ENCODE data around the gene AFDN.

The AFDN gene

DNA sequence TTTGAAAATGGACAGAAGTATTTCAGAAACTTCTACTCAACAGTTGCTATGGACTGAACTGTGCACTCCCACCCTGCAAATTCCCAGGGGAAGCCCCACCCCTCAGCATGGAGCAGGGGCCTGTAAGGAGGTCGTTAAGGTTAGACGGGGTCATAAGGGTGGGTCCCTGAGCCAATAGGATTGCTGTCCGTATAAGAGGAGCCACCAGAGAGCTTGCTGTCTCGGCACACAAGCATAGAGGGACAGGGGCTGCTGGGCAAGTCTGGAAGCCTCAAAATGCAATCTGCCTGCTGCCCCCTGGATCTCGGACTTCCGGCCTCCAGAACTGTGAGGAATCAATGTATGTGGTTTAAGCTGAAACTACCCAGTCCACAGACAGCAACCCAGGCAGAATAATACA lies 37.4 kb upstream of the AFDN start:
- TF ChIP-seq JUND (IDR thresholded peaks at IDR 0.05; ENCODE audit: low read depth) = no peak
- in situ Hi-C loops (cut with HindIII; ENCODE audit: low pct_unique_long_range_greater_than_20kb, low sequenced_read_pairs) = no loop called here
- DNase-seq (ENCODE audit: low read depth in 1 of 2, low spot score in 1 of 2) = no peak

DNA sequence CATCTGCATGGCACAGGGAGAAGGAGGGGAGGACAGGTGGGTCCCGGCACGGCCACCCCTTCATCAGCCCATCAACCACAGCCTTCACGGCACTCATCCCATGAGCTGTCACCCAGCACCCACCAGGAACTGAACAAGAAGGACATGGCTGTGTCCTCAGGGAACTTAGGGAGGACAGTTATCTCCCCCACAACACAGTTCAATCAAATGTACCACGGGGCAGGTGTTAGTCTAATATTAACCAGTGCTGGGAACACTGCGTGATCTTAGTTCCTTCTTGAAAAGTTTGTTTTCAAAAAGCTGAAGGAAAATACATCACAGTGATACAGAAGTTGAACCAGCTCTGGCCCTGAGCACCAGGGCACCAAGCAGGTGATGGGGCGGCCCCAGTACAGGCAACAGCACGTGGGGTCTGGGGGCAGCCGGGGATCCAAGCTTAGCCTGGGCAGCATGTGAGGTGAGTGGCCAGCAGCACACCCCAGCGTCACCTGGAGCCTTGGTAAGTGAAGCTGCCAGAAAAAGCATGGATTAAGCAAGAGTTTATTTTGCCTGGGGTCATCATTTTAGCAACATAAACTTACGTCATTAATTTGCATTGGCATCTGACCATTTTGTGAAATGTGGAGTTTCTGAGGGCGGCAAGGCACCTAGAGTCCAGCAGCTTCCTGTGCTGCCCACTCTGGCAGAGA lies 35.5 kb upstream of the AFDN start:
- in situ Hi-C loops (cut with HindIII; ENCODE audit: low pct_unique_long_range_greater_than_20kb, low sequenced_read_pairs) = no loop called here
- TF ChIP-seq JUND (IDR thresholded peaks at IDR 0.05; ENCODE audit: low read depth) = no peak
- peak; percentile 54 to 72 for DNase-seq (ENCODE audit: low read depth in 1 of 2, low spot score in 1 of 2)

DNA sequence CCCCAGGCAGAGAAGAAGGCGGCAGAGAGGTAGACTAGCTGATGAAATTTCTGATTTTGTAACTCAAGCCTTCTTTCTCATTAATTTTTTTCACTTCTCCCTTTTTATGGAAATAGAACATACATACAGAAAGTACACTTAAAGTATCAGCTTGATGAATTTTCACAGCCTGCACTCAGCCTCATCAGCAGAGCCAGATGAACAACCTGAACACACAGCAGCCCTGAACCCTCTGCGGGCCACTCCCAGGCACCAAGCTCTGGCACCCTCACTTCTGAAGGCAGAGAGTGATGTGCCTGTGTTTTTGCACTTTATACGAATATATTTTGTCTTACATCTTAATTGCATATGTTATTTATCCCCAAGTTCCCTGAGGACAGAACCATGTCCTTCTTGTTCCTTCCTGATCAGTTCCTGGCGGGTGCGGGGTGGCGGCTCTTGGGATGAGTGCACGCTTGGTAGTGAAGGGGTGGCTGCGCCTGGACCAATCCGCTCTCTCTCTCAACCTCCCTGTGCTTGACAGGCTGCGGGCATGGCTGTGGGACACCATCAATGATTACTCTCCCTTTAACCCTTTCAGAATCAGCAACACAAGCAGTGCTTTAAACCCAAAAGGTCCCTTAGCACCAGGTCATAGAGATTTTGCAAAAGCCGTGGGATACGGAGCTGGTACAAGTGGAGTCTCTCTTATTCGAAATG lies 34.8 kb upstream of the AFDN start:
- TF ChIP-seq JUND (IDR thresholded peaks at IDR 0.05; ENCODE audit: low read depth) = no peak
- in situ Hi-C loops (cut with HindIII; ENCODE audit: low pct_unique_long_range_greater_than_20kb, low sequenced_read_pairs) = no loop called here
- no peak for DNase-seq (ENCODE audit: low read depth in 1 of 2, low spot score in 1 of 2)

DNA sequence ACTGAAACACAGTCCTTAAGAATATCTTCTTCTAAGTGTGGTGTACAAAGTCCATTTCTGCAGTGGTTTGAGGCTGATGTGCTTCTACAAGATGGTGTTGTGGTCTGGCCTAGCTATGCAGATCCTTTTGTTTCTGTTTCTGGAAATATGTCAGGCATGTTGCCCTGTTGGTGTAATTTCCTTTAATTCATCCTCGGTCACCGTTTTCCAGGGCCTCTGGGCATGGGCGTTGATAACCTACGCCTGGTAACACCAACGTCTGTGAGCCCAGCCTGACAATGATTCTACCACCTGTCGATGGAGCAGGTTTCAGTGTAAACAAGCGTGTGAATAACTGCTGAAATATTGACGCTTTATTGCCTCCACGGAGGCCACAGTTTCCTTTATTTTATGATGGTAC lies 33.3 kb upstream of the AFDN start:
- TF ChIP-seq JUND (IDR thresholded peaks at IDR 0.05; ENCODE audit: low read depth) = no peak
- no peak for DNase-seq (ENCODE audit: low read depth in 1 of 2, low spot score in 1 of 2)
- in situ Hi-C loops (cut with HindIII; ENCODE audit: low pct_unique_long_range_greater_than_20kb, low sequenced_read_pairs) = no loop called here

DNA sequence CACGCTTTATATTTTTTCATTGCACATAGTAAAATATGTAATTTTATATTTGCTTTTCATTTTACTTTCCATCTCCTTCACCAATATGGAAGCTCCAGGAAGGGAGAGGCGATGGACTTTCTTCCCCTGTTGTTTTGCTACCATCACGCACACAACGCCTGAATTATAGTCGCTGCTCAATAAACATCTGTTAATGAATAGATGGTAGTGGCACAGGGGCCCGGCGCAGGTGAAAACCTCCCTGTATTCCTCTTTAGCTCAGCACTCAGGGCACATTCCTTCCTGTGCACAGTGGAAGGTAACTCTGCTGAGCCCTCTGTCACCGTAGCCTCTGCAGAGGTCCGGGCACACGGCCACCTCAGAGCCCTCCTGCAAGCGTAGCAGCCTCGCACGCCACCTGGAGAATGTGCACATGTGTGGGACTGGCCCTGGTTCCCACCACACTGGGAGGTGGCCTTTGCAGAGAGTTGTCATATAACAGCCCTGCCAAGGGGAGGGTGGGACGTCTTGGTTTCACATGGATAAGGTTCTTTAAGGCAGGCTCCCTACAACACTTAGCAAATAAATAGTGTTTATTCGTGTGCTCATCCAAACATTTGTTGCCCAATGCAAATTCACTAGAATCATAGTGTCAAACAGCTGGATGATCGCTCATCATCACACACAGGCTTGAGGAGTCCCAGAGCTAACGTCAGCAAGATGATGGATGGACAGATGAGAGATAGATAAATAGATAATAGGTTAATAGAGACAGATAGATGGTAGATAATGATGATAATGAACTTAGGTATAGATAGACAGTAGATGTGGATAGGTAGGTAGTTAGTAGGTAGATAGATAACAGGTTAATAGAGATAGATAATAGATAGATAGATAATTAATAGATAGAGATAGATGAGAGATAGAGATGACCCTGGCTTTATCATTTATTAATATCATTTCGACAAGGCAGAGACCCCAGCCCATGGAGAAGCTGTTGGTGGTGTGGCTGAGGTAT lies 32.3 kb upstream of the AFDN start:
- TF ChIP-seq JUND (IDR thresholded peaks at IDR 0.05; ENCODE audit: low read depth) = no peak
- DNase-seq (ENCODE audit: low read depth in 1 of 2, low spot score in 1 of 2) = no peak
- in situ Hi-C loops (cut with HindIII; ENCODE audit: low pct_unique_long_range_greater_than_20kb, low sequenced_read_pairs) = no loop called here

DNA sequence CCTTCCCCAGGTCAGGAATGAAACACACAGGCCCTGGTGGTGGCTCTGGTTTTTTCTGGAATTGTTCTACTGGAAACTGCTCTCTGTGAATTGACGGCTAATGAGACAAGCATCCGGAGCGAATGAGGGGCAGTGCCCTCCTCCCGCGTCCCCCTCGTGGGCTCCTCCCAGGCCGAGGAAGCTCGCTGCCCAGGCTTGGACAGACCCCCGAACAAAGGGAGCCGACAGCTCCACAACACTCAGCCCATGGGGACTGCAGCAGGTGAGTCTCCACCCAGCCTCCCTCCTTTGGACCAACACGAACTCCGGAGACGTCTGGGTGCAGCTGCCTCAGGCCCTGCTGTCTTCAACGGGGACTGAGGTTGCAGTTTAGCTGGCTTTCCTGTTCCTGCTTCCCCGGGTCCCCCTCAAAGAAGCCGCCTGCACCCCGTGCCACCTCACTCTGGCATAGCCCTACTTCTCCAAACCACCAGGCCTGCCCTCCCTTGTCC lies 31.3 kb upstream of the AFDN start:
- no peak for DNase-seq (ENCODE audit: low read depth in 1 of 2, low spot score in 1 of 2)
- TF ChIP-seq JUND (IDR thresholded peaks at IDR 0.05; ENCODE audit: low read depth) = no peak
- in situ Hi-C loops (cut with HindIII; ENCODE audit: low pct_unique_long_range_greater_than_20kb, low sequenced_read_pairs) = no loop called here

DNA sequence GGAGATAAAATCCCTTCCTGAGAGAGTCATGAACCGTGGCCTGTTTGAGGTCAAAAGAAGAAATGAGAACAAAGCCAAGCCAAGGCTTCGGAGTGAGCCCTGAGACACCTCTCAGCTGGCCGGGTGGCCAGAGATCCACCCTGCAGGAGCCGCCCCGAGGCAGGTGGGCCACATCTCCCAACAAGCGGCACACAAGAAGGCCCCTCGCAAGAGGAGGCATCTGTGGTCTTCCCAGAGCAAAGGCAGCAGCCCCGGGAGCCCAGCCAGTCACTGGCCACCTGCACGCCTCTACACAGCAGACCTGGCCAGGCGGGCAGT lies 30.9 kb upstream of the AFDN start:
- in situ Hi-C loops (cut with HindIII; ENCODE audit: low pct_unique_long_range_greater_than_20kb, low sequenced_read_pairs) = no loop called here
- no peak for DNase-seq (ENCODE audit: low read depth in 1 of 2, low spot score in 1 of 2)
- no peak for TF ChIP-seq JUND (IDR thresholded peaks at IDR 0.05; ENCODE audit: low read depth)

DNA sequence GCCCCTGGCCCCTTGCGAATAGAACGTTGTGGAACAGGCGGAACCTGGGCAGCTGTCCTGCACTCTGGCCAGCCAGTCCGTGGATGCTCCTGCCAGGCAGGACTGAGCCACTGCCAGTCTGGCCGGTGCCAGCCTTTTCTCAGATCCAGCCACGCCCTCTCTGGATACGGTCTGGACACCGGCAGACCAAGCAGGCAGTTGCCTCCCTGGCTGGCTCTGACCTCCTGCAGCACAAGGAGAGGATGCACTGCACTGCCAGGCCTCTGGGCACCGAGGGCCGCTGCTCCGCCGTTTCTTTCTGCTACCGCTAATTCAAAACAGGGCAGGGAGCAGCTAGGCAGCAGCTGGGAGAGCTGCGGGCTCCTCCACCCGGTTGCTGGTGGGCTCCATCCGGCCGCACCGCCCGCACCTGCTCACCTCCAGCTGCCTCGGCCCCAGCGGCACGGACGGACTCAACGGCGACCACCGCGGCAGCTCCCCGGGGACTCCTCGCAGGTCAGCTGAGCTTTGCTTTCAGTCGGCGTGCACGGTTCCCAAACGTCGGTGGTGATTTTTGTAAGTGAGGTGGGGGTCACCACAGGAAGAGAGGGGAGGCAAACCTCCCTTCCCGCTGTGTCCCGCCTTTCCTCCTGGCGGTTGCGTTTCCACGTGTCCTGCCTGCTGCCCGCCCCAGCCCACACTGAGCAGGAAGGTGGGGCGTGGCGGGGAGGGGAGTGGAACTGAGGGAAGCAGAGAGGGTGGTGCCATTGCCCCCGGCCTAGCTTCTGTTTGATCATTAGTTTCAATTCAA lies 30.3 kb upstream of the AFDN start:
- no peak for TF ChIP-seq JUND (IDR thresholded peaks at IDR 0.05; ENCODE audit: low read depth)
- DNase-seq (ENCODE audit: low read depth in 1 of 2, low spot score in 1 of 2) = no peak
- in situ Hi-C loops (cut with HindIII; ENCODE audit: low pct_unique_long_range_greater_than_20kb, low sequenced_read_pairs) = no loop called here

DNA sequence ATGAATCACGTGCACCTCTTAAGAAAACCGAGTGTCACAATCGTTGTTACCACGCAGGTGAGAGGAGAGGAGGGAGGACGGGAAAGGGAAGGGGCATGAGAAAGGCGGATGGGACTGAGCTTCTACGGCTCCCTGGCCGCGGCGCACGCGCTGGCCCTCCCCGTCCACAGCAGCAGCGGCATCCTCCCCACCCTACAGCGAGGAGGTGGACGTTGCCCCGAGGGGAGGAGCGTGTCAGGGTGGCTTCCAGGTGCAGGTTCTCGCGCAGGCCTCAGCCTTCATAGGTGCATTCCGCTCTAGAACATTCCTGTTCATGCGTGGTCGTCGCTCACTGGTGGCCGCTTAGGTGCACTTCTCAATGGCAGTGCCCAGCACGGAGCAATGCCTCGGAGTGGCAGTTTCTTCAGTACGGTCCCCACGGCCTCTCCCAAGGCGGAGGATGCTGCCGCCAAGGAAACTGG lies 29.7 kb upstream of the AFDN start:
- no peak for DNase-seq (ENCODE audit: low read depth in 1 of 2, low spot score in 1 of 2)
- TF ChIP-seq JUND (IDR thresholded peaks at IDR 0.05; ENCODE audit: low read depth) = no peak
- in situ Hi-C loops (cut with HindIII; ENCODE audit: low pct_unique_long_range_greater_than_20kb, low sequenced_read_pairs) = no loop called here

DNA sequence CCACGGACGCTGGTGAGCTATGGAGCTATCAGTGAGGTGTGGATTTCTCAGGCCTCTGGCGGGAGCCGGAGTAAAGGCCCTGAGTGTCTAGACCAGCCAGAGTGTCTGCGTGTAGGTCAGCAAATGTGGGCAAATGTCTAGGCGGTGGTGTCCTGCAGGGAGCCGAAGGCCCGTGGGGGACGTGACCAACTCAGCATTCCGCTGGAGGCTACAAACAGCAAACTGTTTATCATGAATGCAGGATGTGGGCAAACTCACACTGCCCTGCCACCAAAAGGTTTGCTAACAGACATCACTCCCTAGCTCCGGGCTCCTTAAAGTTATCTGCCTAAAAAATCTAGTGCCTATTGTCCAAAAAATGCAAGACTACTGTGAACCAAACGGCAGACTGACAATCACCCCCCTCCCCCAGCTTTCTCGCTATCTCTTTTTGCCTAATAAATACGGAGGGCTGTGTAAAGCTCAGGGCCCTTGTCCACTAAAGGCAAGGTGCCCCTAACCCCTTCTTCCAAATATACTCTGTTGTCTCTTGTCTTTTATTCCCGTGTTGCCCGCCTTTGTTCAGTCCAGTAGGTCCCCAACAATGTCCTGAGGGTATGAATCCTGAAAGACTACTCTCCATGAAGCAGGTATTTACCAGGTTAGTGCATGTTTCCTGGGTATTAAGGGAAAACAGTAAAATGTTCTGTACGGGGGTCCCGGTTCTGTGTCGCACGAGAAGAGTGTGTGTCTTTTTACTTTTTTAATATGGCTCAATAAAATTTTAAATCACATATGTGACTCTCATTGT lies 29.0 kb upstream of the AFDN start:
- TF ChIP-seq JUND (IDR thresholded peaks at IDR 0.05; ENCODE audit: low read depth) = no peak
- in situ Hi-C loops (cut with HindIII; ENCODE audit: low pct_unique_long_range_greater_than_20kb, low sequenced_read_pairs) = no loop called here

DNA sequence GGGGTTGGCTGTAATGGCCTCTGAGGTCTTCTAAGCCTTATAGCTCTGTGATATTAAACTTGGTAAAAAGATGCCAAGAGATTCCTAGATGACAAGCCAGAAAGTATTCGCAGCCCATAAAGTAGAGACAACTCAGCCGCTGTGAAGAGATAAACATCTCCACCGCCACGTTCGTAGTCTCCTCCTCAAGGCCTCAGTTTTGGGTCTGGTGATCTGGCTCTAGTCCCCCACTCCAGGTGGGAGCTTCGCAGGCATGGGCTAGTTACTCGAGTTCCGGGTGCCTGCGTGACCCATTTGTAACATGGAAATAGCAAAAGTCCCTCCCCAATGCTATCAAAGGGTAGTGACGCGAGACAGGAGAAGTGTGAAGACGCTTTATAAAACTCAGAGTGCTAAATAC lies 28.3 kb upstream of the AFDN start:
- no peak for TF ChIP-seq JUND (IDR thresholded peaks at IDR 0.05; ENCODE audit: low read depth)
- DNase-seq (ENCODE audit: low read depth in 1 of 2, low spot score in 1 of 2) = no peak
- in situ Hi-C loops (cut with HindIII; ENCODE audit: low pct_unique_long_range_greater_than_20kb, low sequenced_read_pairs) = no loop called here

More for the DNA sequence above, 29.0 kb upstream of the AFDN start:
- DNase-seq (ENCODE audit: low read depth in 1 of 2, low spot score in 1 of 2) = peak in 1 of 2 experiments; percentile 32
